ENCODE data around the gene NGFR. TPM values are rescaled to one million over a fixed set of nuclear protein-coding genes. Genes with fewer than 3 reads are reported as not detected.

The NGFR gene
- total and polyA plus RNA-seq, 12 donors = 1.8 to 22.9 (median 4.7) TPM

- Histone ChIP-seq H3K4me1 (peaks cover 10 to 63% (median 28%) of the 10 kb centered on the region in 9 donors), H3K4me3 (no peak overlapping the region), H3K27me3 (peaks cover 0 to 44% (median 0%) of the 10 kb centered on the region in 7 donors), H3K9me3 (no peaks in the 10 kb centered on the region), H3K27ac (no peak overlapping the region), H3K36me3 (no peaks in the 10 kb centered on the region)
- TF ChIP-seq CTCF (IDR thresholded peaks at IDR 0.05) = no peak
- ATAC-seq (no peak), DNase-seq (no peak)
- intact Hi-C loops (cut with DNase I) = no loop called here
- WGBS, 2 donors = 86 to 87% methylated on average over 6 of the region's 6 CpGs
Measured at GRCh38 chr17:49518346-49519078, 23.4 kb downstream of the NGFR start.

GRCh38 chr17:49519781-49520180, 24.7 kb downstream of the NGFR start:
- DNase-seq (peak in 1 of 2 donors; percentile 43), ATAC-seq (no peak)
- no peak overlapping the region for H3K4me3 ChIP-seq
- intact Hi-C loops (cut with DNase I) = no loop called here
- 56 to 59% methylated on average over 7 of the region's 7 CpGs for WGBS, 2 donors
- H3K4me1 ChIP-seq = peaks cover 10 to 50% (median 19%) of the 10 kb centered on the region in 9 donors
- H3K27ac ChIP-seq = peak overlapping the region in 2 of 10 donors; percentile 10 to 51
- peaks cover 0 to 51% (median 0%) of the 10 kb centered on the region in 7 donors for H3K27me3 ChIP-seq
- no peaks in the 10 kb centered on the region for H3K36me3 ChIP-seq
- no peaks in the 10 kb centered on the region for H3K9me3 ChIP-seq
- no peak for TF ChIP-seq CTCF (IDR thresholded peaks at IDR 0.05)

- no peak overlapping the region for H3K4me3 ChIP-seq
- H3K27ac ChIP-seq = peak overlapping the region in 3 of 10 donors; percentile 24 to 51 (median 31)
- H3K4me1 ChIP-seq = peaks cover 8 to 42% (median 12%) of the 10 kb centered on the region in 9 donors
- H3K36me3 ChIP-seq = no peaks in the 10 kb centered on the region
- peak in 2 of 8 donors; percentile 12 to 34 for ATAC-seq
- no peak for DNase-seq
- TF ChIP-seq CTCF (IDR thresholded peaks at IDR 0.05) = no peak
- H3K27me3 ChIP-seq = peaks cover 0 to 59% (median 0%) of the 10 kb centered on the region in 7 donors
- 80% methylated on average over 10 of the region's 10 CpGs for WGBS, 2 donors
- no peaks in the 10 kb centered on the region for H3K9me3 ChIP-seq
- intact Hi-C loops (cut with DNase I) = no loop called here
Measured at GRCh38 chr17:49520386-49521087, 25.4 kb downstream of the NGFR start.

- H3K4me1 ChIP-seq = peaks cover 2 to 37% (median 7%) of the 10 kb centered on the region in 9 donors
- 95 to 98% methylated on average over 8 of the region's 8 CpGs for WGBS, 2 donors
- peaks cover 0 to 63% (median 0%) of the 10 kb centered on the region in 7 donors for H3K27me3 ChIP-seq
- intact Hi-C loops (cut with DNase I) = no loop called here
- peak overlapping the region in 3 of 10 donors; percentile 24 to 51 (median 31) for H3K27ac ChIP-seq
- no peaks in the 10 kb centered on the region for H3K9me3 ChIP-seq
- no peak overlapping the region for H3K4me3 ChIP-seq
- no peaks in the 10 kb centered on the region for H3K36me3 ChIP-seq
- no peak for ATAC-seq
- no peak for DNase-seq
- no peak for TF ChIP-seq CTCF (IDR thresholded peaks at IDR 0.05)
Measured at GRCh38 chr17:49521088-49521450, 26.0 kb downstream of the NGFR start.

All from heart right ventricle (tissue), 16 donors.